Fibroblast of skin of scalp (primary cell): Measurements from ENCODE around the gene NDUFV3. TPM values are rescaled to one million over a fixed set of nuclear protein-coding genes. Genes with fewer than 3 reads are reported as not detected.
A peak's percentile ranks its signal among the peaks of the same experiment; 100 is the strongest.
"Not testable (repeated sequence)": the region's sequence is repeated elsewhere in the genome, so short reads cannot be mapped to it uniquely, and the experiment has no call there.

Experiments used
- DNase-seq: peaks from one replicate; pipeline ENCODE4 v3.0.0-alpha.2; 2013
- polyA plus RNA-seq, 2 experiments: library from polyadenylated mRNA; unstranded; fragments of 120-200 nt; gene quantifications; one replicate each; pipeline ENCODE4 v1.2.1, GENCODE V29; 2013; ENCODE audit not compliant: insufficient read length in 2 of 2

NDUFV3 gene
- polyA plus RNA-seq (2013, experiment 1 of 2; ENCODE audit: insufficient read length): 22.0 TPM
- polyA plus RNA-seq (2013, experiment 2 of 2; ENCODE audit: insufficient read length): 22.0 TPM

DNA sequence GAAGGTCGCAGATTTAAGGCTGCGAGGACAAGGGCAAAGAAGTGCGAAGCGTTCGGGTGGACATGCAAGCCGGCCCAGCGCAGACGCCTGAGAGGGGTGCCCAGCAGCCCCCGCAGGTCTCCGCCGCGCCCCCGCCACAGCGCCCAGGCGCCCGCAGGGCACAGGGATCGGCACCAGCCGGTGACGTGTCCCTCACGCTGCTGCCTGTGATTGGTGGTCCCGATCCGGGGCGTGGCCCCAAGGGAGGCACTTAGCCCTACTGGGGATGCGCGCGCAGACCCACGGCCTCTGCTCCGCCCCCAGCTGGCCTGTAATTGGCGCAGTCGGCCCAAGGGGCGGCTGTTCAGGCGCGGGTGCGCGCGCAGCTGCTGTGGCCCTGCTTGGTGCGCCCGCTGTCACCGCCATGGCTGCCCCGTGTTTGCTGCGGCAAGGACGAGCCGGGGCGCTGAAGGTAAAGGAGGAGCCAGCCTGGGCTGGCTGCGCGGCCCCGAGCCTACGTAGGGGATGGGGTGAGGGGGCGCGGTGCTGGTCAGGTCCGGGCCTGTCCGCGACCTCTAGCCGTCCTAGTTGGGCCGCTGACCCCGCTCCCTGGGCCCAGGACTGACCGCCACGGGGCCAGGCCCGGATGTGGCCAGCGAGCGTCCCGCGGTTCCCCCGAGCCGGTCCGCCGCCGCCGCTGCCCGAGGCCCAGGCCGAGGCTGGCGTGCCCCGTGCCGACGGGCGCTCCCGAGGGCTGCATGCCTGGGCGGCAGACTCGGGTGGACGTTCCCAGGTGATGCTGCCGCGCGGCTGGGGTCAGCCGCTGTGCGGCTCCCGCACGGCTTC, at the start of gene NDUFV3:
Gene NDUFV3 (plus strand): TSS at position 379 of the 825 bp plus-strand sequence. CDS start 25 bp downstream, at position 404.
- DNase-seq: peak; percentile 98

DNA sequence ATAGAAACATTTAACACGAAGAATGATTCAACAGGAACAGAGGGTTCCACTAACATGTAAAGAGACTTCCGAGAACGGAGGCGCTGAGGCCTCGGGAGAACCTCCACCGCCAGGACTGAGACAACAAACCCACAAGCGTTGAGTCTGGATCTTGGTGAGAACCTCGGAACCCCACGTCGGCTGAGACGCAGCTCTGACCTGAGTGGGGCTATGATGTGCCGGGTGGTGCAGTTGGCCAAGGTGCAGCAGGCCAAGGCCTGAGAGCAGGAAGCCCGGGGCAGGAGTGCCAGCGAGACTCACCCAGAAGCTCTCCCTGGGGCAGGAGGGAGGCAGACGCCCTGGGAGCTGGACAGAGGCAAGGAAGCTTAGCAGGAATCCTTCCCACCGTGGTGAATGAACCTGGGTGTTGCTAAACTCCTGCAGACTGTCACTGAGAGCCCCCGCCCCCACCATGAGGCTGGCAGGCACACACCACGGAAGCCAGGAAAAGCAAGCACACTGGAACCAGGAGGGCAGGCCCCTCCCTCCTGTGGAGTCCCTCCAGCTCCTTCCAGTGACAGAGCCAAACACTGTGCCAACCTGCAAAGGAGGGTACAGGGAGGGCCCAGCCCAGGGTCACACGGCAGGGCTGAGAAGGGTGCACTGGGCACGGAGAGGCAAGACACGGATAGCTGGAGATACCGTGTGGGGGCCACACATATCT, 48.5 kb upstream of the NDUFV3 start:
- no peak for DNase-seq

DNA sequence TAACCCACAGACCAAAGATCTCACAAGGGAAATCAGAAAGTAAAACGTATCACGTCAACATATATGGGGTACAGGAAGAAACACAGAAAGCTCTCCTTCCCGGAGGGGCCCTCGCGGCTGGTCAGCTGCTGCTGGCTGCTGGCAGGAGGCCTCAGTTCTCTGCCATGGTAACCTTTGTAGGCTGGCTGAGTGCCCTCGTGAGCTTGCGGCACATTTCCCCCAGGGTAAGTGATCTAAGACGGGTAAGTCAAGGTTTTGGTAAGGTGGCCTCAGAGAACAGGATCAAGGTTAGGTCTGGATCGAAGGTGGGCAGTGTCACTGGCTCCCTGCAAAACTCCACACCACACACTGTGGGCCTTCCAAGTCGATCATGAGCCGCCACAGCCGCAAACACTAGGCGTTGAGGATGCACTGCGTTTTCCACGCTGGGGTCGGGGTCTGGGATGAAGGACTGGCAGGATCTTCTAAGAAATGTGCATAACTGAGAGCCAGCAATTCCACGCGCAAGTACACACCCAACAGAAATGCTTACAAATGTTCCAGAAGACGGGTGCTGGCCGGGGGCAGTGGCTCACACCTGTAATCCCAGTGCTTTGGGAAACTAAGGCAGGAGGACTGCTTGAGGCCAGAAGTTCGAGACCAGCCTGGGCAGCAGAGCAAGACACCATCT, 47.7 kb upstream of the NDUFV3 start:
- DNase-seq: no peak

DNA sequence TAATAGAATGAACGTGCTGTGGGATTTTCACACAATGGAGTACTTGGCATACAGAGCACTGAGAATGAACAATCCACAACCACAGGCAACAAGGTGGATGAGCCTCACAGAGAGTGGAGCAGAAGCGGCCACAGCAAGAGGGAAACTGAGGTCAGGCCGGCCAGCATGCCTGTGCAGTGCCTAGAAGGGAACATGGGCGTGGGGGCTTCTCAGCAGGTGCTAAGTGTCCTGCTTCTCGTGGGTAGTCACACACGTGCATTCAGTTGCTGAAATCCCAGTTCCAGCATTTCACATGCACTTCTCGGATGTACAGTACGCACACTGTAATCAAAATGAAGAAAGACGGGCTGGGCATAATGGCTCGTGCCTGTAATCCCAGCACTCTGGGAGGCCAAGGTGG, 46.9 kb upstream of the NDUFV3 start:
- no peak for DNase-seq

- no peak for DNase-seq
Observed at GRCh38 chr21:42847051-42847707, 45.9 kb upstream of the NDUFV3 start.

DNA sequence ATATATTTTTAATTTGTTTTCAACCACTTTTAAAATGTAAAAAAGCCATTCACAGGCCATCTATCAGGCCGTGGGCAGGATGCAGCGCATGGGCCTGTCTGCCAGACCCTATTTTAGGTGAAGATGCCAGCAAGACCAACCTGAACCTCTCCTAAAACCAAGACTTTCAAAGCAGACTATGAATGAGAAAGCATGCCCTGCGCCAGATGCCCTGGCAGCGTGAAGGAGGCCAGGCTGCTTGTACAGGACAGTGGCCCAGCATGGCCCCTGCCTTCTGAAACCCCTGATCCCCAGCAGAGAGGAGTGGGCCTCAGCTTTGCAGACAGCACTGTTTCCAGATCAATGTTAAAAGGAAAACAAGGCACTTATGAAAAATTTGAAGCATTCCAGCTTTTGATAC, 45.4 kb upstream of the NDUFV3 start:
- no peak for DNase-seq

DNA sequence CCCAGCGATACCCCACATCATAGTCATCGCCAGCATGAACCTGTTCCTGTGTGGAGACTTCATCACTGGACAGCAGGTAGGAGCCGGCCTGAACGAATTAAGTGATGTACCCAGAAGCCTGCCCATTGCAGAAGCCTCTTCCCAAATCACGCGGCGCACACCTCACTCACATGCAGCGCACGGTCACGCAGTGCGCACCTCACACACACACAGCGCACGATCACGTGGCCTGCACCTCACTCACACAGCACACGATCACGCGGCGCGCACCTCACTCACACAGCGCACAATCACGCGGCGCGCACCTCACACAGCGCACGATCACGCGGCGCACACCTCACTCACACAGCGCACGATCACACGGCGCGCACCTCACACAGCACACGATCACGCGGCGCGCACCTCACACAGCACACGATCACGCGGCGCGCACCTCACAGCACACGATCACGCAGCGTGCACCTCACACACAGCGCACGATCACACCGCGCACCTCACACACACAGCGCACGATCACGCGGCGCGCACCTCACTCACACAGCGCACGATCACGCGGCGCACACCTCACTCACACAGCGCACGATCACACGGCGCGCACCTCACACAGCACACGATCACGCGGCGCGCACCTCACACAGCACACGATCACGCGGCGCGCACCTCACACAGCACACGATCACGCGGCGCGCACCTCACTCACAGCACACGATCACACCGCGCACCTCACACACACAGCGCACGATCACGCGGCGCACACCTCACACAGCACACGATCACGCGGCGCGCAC, 44.8 kb upstream of the NDUFV3 start:
- not testable (repeated sequence) for DNase-seq

DNA sequence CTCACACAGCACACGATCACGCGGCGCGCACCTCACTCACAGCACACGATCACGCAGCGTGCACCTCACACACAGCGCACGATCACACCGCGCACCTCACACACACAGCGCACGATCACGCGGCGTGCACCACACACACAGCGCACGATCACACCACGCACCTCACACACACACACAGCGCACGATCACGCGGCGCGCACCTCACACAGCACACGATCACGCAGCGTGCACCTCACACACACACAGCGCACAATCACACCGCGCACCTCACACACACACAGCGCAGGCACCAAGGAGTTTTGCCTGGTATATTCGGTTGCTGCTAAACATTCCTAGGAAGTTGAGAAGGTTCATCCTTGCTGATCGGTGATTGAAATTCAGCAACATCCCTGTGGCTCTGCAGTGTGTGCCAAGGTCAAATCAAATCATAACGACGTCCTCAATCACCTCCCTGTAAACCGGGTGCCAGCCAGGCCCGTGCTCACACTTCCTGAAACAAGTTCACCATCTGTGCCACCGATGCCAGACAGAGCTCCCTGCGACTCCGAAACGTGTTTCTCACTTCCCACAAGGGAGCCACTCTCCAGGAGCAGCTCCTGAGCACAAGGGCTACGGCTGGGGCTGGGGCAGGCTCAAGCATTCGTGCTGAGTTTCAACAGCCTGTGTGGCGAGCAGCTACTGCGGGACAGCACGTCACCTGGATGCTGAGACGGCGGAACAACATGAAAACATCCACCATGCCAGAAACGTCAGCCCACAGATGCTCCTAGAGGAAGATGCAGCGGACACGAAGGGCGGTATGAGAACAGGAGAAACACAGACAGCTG, 44.0 kb upstream of the NDUFV3 start:
- DNase-seq: no peak

DNA sequence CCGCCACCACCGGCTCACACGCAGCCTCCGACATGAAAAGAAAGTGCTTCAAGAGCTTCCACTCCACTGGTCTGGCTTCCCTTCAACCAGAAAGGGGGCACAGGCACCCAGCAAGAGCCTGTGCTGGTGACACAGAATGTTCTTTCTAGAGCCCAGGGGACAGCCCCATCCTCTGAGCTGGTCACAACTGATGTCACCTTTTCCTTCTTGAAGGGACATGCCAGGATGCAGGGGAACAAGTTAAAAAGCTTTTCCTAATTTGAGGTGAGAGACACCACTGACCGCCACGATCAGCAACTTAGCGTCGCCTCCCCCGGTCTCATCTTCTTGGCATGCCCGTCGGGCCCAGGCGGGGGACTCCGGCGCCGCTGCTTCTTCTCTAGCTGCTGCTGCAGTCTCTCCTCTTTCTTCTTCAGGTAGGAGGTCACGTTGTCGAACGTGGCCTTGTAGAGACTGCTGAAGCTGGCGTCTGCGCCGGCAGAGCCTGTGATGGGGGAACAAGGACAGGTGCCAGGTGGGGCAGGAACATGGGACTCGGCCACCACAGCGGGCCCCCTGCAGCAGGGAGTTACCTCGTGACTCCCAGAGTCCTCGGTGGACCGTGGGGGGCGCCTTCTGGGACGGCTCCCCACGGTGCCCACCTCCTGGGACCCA, 43.2 kb upstream of the NDUFV3 start:
- DNase-seq: no peak

GRCh38 chr21:42850463-42850862, 42.6 kb upstream of the NDUFV3 start:
- no peak for DNase-seq

GRCh38 chr21:42850866-42851391, 42.2 kb upstream of the NDUFV3 start:
- DNase-seq: peak; percentile 17

DNA sequence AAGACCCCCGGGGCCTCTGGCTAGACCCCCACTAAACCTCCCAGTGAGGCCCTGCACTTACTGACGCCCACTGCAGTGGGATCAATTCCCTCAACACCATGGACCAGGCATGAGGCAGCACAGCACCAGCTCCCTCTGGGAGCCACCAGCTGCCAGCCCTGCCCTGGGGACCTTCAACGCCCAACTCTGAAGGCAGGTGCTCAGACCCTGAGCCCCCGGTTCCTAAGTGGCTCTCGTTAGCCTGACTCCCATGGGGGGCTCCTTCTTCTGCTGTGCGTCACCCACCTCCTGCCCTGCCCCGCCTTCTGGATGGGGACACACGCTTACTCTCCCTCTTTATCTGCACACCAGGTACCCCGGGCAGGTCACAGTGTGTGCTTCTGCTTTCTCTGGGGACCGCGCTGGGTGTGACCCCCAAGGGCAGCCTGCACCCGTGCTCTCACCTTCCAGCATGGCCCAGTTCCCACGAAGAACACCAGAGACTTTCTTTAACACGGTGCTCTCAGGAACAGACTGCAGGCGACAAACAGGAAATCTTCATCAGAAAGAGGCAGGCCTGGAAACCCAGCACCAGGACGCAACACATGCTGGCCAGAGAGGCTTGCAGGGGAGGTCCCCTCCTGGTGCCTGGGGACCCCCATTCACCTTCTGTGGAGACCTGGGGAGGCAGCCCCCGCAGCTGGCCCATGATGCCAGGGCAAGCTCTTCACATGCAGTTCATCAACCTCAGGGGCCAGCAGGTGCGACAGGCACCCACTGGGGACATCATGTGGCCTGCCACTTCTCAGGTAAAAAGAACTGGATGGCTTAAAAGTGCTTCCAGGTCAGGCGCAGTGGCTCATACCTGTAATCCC, 41.1 kb upstream of the NDUFV3 start:
- DNase-seq: no peak

DNA sequence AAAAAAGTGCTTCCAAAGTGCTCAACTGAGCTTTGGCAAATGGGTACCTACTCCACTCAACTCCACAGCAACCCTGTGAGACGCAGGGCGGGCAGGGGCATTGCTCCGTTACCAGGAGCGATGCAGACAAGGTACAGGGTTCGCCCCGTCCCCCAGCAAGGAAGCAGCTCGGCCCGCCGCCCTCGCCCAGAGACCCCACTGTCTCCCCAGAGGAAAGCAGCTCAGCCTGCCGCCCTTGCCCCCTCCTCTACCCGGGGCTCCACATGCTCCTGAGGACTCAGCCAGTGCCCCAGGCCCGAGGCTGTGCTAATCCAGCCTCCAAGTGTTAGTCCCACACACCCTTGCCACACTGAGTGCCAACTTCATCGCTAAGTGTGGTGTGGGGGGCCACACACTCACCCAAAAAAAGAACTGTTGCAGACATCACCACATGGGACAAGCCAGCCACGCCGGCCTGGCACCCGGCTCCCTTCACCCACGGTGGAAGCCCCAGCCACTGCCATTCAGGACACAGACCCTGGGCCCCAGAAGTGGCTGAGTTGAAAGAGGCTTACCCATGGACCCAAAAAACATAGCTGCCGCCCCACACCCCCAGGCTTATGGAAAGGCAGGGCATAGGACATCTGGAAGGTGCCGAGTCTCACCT, 40.1 kb upstream of the NDUFV3 start:
- DNase-seq: no peak

GRCh38 chr21:42853621-42854020, 39.5 kb upstream of the NDUFV3 start:
- DNase-seq: no peak

GRCh38 chr21:42854246-42855010, 38.7 kb upstream of the NDUFV3 start:
- no peak for DNase-seq

DNA sequence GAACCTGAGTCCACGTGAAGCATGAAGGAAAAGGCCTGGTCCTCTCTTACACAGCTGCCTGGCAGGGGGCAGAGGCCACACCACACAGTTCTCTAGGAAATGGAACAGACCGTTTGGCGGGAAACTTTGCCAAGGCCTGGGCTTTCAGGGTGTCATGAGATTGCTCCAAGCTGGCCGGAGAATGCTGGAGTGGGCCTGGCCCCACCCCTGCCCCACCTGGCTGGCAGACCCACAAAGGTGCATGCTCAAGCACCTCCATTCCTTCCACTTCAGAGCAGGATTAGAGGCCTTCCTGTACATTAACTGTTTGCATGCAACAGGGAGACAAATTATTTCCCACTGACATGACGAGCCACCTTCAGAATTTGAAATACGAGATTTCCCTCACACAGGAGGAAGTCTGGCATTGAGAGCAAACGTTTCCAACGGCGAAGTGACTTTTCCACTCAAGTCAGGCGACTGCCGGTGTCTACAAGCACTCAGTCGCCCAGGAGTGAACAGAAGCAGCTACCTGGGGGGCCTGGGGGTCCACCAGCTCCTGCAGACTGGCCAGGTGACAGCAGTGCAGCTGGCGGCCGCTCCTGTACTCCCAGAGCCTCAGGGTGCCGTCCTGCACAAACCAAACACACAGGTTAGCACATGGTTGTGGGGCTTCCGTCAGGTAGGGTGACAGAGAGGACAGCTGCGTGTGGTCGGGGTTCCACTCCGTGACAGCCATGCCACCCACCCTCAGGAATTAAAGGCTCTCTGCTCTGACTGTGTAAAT, 37.8 kb upstream of the NDUFV3 start:
- DNase-seq: no peak

GRCh38 chr21:42855937-42856335, 37.2 kb upstream of the NDUFV3 start:
- no peak for DNase-seq
